Measurements from ENCODE around the gene STAB1. TPM values are rescaled to one million over a fixed set of nuclear protein-coding genes. Genes with fewer than 3 reads are reported as not detected.

The STAB1 gene
- total and polyA plus RNA-seq, 2 experiments from 2014 or later, result 0.90 to 1.9 TPM

- H3K9me3 Mint-ChIP-seq, result no peaks in the 10 kb centered on the region
- no peak for DNase-seq (ENCODE audit: low spot score)
- Histone ChIP-seq H3K79me2 (replicated peaks; ENCODE audit: insufficient read depth) (no peaks in the 10 kb centered on the region), H3F3A (replicated peaks; ENCODE audit: low read depth) (no peaks in the 10 kb centered on the region), H3K9me2 (ENCODE audit: insufficient read depth) (no peaks in the 10 kb centered on the region), H3K4me1 (ENCODE audit: insufficient read depth) (peaks cover 7% of the 10 kb centered on the region; the same call in 1 of the 2 replicates), H3K4me2 (no peak overlapping the region), H3K36me3 (ENCODE audit: insufficient read depth) (peaks cover 39% of the 10 kb centered on the region), H2AFZ (no peak overlapping the region), H3K27ac (ENCODE audit: low read depth) (no peak overlapping the region), H4K20me1 (replicated peaks; ENCODE audit: insufficient read depth) (no peaks in the 10 kb centered on the region), H3K27me3 (ENCODE audit: insufficient read depth) (no peaks in the 10 kb centered on the region), H3K4me3 (no peak overlapping the region)
- no peak overlapping the region for H3K27ac Mint-ChIP-seq
- peaks cover 12% of the 10 kb centered on the region; the same call in 2 of the 3 replicates for H3K4me1 Mint-ChIP-seq
- TF ChIP-seq ZNF462 (CRISPR knock-in tag; IDR thresholded peaks at IDR 0.05) (no peak), EZH2 (IDR thresholded peaks at IDR 0.05; ENCODE audit: low read depth, unreplicated experiment) (no peak), STAT1 (IDR thresholded peaks at IDR 0.05; ENCODE audit: unreplicated experiment) (no peak), REST (IDR thresholded peaks at IDR 0.05; ENCODE audit: unreplicated experiment) (no peak), CREB1 (CRISPR knock-in tag; IDR thresholded peaks at IDR 0.05; ENCODE audit: low read depth) (no peak), JUNB (IDR thresholded peaks at IDR 0.05; ENCODE audit: unreplicated experiment) (no peak), ZNF114 (CRISPR knock-in tag; IDR thresholded peaks at IDR 0.05) (no peak), EZH2phosphoT487 (IDR thresholded peaks at IDR 0.05; ENCODE audit: unreplicated experiment) (no peak), POLR2AphosphoS5 (IDR thresholded peaks at IDR 0.05; ENCODE audit: low read depth) (no peak), ZNF331 (CRISPR knock-in tag; IDR thresholded peaks at IDR 0.05; ENCODE audit: low read depth) (no peak), NANOG (IDR thresholded peaks at IDR 0.05; ENCODE audit: borderline replicate concordance) (no peak), ETS1 (IDR thresholded peaks at IDR 0.05) (no peak)
- TF ChIP-seq, protein P1, sequence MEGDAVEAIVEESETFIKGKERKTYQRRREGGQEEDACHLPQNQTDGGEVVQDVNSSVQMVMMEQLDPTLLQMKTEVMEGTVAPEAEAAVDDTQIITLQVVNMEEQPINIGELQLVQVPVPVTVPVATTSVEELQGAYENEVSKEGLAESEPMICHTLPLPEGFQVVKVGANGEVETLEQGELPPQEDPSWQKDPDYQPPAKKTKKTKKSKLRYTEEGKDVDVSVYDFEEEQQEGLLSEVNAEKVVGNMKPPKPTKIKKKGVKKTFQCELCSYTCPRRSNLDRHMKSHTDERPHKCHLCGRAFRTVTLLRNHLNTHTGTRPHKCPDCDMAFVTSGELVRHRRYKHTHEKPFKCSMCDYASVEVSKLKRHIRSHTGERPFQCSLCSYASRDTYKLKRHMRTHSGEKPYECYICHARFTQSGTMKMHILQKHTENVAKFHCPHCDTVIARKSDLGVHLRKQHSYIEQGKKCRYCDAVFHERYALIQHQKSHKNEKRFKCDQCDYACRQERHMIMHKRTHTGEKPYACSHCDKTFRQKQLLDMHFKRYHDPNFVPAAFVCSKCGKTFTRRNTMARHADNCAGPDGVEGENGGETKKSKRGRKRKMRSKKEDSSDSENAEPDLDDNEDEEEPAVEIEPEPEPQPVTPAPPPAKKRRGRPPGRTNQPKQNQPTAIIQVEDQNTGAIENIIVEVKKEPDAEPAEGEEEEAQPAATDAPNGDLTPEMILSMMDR (conservative IDR thresholded peaks at IDR 0.05; ENCODE audit: low read depth in 2 of 2), result no peak
- ATAC-seq, result no peak
- peaks cover 40% of the 10 kb centered on the region for H3K36me3 Mint-ChIP-seq (ENCODE audit: low read depth)
- no peak overlapping the region for H3K4me3 Mint-ChIP-seq
- H3K27me3 Mint-ChIP-seq (ENCODE audit: insufficient read depth, low read depth, poor library complexity), result peaks cover 2% of the 10 kb centered on the region
These were observed 66.0 kb downstream of the STAB1 start for GRCh38 chr3:52561028-52561747.
